Glutamatergic neuron (in vitro differentiated cells): Measurements from ENCODE around the gene SEMA4A. TPM values are rescaled to one million over a fixed set of nuclear protein-coding genes. Genes with fewer than 3 reads are reported as not detected.
"Not testable (repeated sequence)": the region's sequence is repeated elsewhere in the genome, so short reads cannot be mapped to it uniquely, and the experiment has no call there.

Experiments
- DNase-seq: peaks from one replicate; pipeline ENCODE4 v3.0.0; 2022
- H3K27ac Mint-ChIP-seq: one replicate; pipeline ENCODE4 v1.8.0; 2020; ENCODE audit warnings: mild to moderate bottlenecking, mixed read lengths, inconsistent platforms; ENCODE audit not compliant: unreplicated experiment
- H3K27me3 Mint-ChIP-seq: one replicate; pipeline ENCODE4 v1.8.0; 2020; ENCODE audit warnings: mild to moderate bottlenecking, moderate library complexity, mixed read lengths, inconsistent platforms; ENCODE audit not compliant: unreplicated experiment
- H3K36me3 Mint-ChIP-seq: one replicate; pipeline ENCODE4 v1.8.0; 2020; ENCODE audit warnings: mild to moderate bottlenecking, mixed read lengths, inconsistent platforms; ENCODE audit not compliant: unreplicated experiment
- H3K4me1 Mint-ChIP-seq: one replicate; pipeline ENCODE4 v1.8.0; 2020; ENCODE audit warnings: mild to moderate bottlenecking, low read depth, mixed read lengths, inconsistent platforms; ENCODE audit not compliant: unreplicated experiment
- H3K4me3 Mint-ChIP-seq: one replicate; pipeline ENCODE4 v1.8.0; 2020; ENCODE audit warnings: mild to moderate bottlenecking, mixed read lengths, inconsistent platforms; ENCODE audit not compliant: unreplicated experiment
- H3K9me3 Mint-ChIP-seq: one replicate; pipeline ENCODE4 v1.8.0; 2020; ENCODE audit warnings: mild to moderate bottlenecking, moderate library complexity, mixed read lengths, inconsistent platforms; ENCODE audit not compliant: unreplicated experiment
- CTCF ChIP-seq: fragments of 200-600 bp; sonication (generic); IDR thresholded peaks from one replicate; pipeline ENCODE4 v1.5.0; 2021; ENCODE audit not compliant: partially characterized antibody, unreplicated experiment
- total RNA-seq: library from RNA; stranded (reverse); fragmentation: NEBNext Ultra II Directional; extraction: Animal tissue kit (Norgen Biotek cat#: 25700); gene quantifications from one replicate; pipeline ENCODE4 v1.2.1, GENCODE V29; 2021; ENCODE audit not compliant: unreplicated experiment

The SEMA4A gene
- total RNA-seq, 1 donor from 2014 or later = 4.0 TPM

- H3K4me1 Mint-ChIP-seq = peaks cover 7% of the 10 kb centered on the region
- no peak overlapping the region for H3K27ac Mint-ChIP-seq
- TF ChIP-seq CTCF = no peak
- no peak for DNase-seq
- peaks cover 10% of the 10 kb centered on the region for H3K27me3 Mint-ChIP-seq
- H3K36me3 Mint-ChIP-seq = no peaks in the 10 kb centered on the region
- peaks cover 14% of the 10 kb centered on the region for H3K9me3 Mint-ChIP-seq
- peak overlapping the region; percentile 95 for H3K4me3 Mint-ChIP-seq
These were observed 57.9 kb downstream of the SEMA4A start for GRCh38 chr1:156211243-156211642.

- Mint-ChIP-seq H3K4me1 (peaks cover 7% of the 10 kb centered on the region), H3K36me3 (no peaks in the 10 kb centered on the region), H3K27me3 (peaks cover 10% of the 10 kb centered on the region), H3K9me3 (peaks cover 14% of the 10 kb centered on the region), H3K27ac (peak overlapping the region; percentile 96), H3K4me3 (peak overlapping the region; percentile 95)
- no peak for TF ChIP-seq CTCF
- DNase-seq = no peak
These were observed 58.7 kb downstream of the SEMA4A start for GRCh38 chr1:156212130-156212529.

- peaks cover 14% of the 10 kb centered on the region for H3K9me3 Mint-ChIP-seq
- no peak for TF ChIP-seq CTCF
- peak within 1 kb of the TSS; percentile 95 for H3K4me3 Mint-ChIP-seq
- peak; percentile 98 for DNase-seq
- H3K27me3 Mint-ChIP-seq = peaks cover 10% of the 10 kb centered on the region
- peaks cover 7% of the 10 kb centered on the region for H3K4me1 Mint-ChIP-seq
- no peaks in the 10 kb centered on the region for H3K36me3 Mint-ChIP-seq
- peak within 1 kb of the TSS; percentile 96 for H3K27ac Mint-ChIP-seq
These were observed 59.7 kb downstream of the SEMA4A start, which contains the start of gene PMF1 for GRCh38 chr1:156212833-156213643. Gene PMF1 (plus strand): TSS chr1:156213007. CDS start chr1:156213016, 9 bp downstream.

GRCh38 chr1:156213644-156213966 is 60.2 kb downstream of the SEMA4A start:
- no peaks in the 10 kb centered on the region for H3K36me3 Mint-ChIP-seq
- no peak for DNase-seq
- no peak for TF ChIP-seq CTCF
- H3K4me3 Mint-ChIP-seq = peak overlapping the region; percentile 95
- peaks cover 14% of the 10 kb centered on the region for H3K9me3 Mint-ChIP-seq
- H3K27ac Mint-ChIP-seq = peak overlapping the region; percentile 96
- peaks cover 10% of the 10 kb centered on the region for H3K27me3 Mint-ChIP-seq
- peaks cover 7% of the 10 kb centered on the region for H3K4me1 Mint-ChIP-seq

GRCh38 chr1:156214024-156214748 is 60.8 kb downstream of the SEMA4A start:
- Mint-ChIP-seq H3K36me3 (no peaks in the 10 kb centered on the region), H3K9me3 (peaks cover 14% of the 10 kb centered on the region), H3K27me3 (peaks cover 10% of the 10 kb centered on the region), H3K27ac (peak overlapping the region; percentile 88), H3K4me1 (peaks cover 7% of the 10 kb centered on the region), H3K4me3 (peak overlapping the region; percentile 88)
- TF ChIP-seq CTCF = no peak
- DNase-seq = no peak

DNA sequence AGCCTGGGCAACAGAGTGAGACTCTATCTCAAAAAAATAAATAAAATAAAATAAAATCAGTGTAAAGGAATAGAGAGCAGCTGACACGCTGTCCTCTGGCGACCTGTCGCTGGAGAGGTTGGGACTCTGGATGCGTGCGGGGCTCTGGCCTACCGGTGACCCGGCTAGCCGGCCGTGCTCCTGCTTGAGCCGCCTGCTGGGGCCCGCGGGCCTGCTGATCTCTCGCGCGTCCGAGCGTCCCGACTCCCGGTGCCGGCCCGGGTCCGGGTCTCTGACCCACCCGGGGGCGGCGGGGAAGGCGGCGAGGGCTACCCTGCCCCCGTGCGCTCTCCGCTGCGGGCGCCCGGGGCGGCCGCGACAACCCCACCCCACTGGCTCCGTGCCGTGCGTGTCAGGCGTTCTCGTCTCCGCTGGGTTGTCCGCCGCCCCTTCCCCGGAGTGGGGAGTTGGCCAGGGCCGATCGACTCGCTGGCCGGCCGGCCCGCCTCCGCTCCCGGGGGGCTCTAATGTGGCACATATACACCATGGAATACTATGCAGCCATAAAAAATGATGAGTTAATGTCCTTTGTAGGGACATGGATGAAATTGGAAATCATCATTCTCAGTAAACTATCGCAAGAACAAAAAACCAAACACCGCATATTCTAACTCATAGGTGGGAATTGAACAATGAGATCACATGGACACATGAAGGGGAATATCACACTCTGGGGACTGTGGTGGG is 63.1 kb downstream of the SEMA4A start:
- H3K9me3 Mint-ChIP-seq = peaks cover 18% of the 10 kb centered on the region
- not testable (repeated sequence) for H3K4me1 Mint-ChIP-seq, H3K4me3 Mint-ChIP-seq, H3K27me3 Mint-ChIP-seq, H3K27ac Mint-ChIP-seq, DNase-seq, H3K36me3 Mint-ChIP-seq
